Cardiac fibroblast (primary cell): Measurements from ENCODE around the gene CELSR1.

Experiments used
- DNase-seq, 2 donors: peaks; one replicate each; pipeline versions ENCODE4 v3.0.0 to v3.0.0-alpha.2; 2010; ENCODE audit warnings: low read depth in 2 of 2
- H3K4me3 ChIP-seq, 2 donors: replicated peaks in 1 of 2; 1 replicate in 1 of 2; 2 replicates in 1 of 2; pipeline ENCODE4 v1.5.1; 2011; ENCODE audit warnings: low read depth in 2 of 2, low read length in 2 of 2, mild to moderate bottlenecking in 2 of 2, moderate library complexity in 1 of 2
- TF ChIP-seq, protein P1 (sequence below): IDR thresholded peaks from one replicate; pipeline ENCODE4 v1.5.1; 2011; ENCODE audit warnings: low read depth, mild to moderate bottlenecking, low read length, inconsistent platforms

Gene CELSR1

DNA sequence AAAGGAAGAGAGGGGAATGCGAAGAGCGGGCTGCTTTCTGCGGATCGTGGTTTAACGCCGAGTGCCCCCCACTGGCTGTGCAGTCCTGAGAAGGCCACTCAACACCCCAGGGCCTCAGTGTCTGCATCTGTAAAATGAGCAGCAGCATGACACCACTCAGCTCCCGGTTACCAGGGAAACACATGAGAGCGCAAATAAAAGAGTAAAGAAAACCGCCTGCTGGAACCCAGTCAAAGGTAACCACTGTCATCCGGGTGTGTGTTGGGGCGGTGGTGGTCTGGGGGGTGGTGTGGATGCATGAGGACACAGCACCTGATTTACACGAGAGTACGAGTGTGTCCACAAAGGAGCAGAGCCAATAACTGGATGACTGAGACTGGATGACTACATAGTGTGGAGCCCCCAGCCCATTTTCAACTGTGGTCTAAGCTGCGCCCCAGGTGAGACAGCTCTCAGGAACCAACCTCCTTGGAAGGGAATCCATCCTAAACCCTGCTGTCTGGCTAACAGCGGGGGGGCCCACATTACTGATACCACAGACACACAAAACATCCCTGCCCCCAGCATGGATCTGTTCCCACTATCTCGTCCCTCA is 5.7 kb downstream of the CELSR1 start:
- TF ChIP-seq, protein P1, sequence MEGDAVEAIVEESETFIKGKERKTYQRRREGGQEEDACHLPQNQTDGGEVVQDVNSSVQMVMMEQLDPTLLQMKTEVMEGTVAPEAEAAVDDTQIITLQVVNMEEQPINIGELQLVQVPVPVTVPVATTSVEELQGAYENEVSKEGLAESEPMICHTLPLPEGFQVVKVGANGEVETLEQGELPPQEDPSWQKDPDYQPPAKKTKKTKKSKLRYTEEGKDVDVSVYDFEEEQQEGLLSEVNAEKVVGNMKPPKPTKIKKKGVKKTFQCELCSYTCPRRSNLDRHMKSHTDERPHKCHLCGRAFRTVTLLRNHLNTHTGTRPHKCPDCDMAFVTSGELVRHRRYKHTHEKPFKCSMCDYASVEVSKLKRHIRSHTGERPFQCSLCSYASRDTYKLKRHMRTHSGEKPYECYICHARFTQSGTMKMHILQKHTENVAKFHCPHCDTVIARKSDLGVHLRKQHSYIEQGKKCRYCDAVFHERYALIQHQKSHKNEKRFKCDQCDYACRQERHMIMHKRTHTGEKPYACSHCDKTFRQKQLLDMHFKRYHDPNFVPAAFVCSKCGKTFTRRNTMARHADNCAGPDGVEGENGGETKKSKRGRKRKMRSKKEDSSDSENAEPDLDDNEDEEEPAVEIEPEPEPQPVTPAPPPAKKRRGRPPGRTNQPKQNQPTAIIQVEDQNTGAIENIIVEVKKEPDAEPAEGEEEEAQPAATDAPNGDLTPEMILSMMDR = no peak
- H3K4me3 ChIP-seq = no peak overlapping the region
- DNase-seq = no peak

DNA sequence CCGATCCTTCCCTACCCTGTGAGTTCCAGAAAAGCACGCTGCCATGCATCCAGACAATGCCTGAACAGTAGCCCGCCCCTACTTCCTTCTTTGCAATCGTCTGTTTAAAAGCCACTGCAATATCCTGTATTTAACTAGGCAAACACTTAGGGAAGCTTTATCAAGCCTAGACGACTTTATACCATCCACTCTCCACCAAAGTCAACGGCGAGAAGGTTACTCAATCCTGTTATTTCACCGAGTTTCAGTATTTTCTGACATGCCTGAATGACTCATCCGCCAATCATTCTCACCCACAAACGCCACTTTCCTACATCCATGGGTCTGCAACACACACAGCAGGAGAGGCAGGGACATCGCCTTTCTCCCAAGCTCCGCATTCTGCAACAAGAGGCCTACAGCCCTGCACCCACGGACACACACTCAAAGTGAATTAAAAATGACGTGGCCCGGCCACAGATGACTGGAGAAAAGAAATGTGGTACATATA is 9.3 kb downstream of the CELSR1 start:
- TF ChIP-seq, protein P1 = no peak
- DNase-seq = peak; percentile 59 to 72
- H3K4me3 ChIP-seq = no peak overlapping the region

DNA sequence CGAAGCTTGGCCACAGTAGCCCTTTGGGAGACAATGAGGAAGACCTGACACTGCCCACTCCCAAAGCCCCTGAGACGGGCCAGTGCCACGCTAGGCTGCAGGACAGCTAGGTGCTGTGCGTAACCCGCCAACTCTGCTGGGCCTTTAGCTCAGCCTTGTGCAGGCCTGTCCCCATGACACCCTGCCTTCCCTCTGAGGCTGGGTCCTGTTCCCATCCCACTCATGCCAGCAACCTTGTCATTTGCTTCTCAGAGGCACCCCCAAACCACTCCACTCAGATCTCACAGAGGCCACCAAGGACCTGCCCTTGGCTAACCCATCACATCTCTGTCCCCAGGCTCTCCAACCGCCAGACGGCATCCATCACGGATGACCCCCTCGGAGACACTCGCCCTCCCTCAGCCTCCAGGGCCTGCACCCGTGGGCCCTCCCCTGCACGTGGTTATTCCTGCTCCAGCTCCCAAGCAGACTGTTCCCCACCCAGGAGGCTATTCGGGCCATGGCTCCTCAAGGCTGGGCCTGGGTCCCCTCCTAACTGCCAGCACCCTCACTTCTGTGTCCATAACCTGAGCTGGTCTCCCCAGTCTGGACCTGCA is 11.1 kb downstream of the CELSR1 start:
- TF ChIP-seq, protein P1 = no peak
- no peak overlapping the region for H3K4me3 ChIP-seq

DNA sequence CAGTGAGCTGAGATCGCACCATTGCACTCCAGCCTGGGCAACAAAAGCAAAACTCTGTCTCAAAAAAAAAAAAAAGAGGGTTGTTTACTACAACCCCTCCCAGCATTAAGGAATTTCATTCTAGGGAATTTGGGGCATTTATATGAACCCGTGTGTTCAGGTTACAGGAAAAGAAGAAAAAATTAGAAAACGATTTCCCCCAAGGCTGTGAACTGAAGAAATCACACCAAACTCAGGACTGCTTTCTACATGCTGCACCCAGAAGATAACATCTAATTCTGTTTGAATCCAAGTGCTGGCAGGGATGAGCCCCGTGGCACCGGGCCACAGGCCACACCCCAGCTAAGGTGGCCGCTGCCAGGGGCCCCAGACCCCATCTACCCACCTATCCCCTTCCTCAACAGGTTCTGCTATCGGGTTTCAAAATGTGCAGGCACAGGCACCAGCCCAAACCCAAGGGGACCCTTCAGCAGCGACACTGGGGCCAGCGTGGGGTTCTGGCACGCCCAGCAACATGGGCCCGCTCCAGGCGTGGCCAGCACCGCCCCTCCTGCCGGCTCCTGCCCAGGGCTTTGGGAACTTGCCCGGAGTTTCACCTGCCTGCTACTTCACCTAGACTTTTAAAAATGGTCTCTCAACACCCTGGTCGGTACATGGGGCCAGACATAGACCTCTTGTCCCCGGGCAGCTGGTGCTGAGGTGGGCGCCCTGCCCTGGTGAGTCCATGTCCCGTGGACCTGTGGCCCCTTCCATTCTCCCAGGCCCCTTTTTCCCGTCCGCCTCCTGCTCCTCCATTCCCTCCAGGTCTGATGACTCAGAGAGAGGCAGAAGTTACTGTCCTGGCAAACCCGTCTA is 11.8 kb downstream of the CELSR1 start:
- DNase-seq = no peak
- TF ChIP-seq, protein P1 = no peak
- no peak overlapping the region for H3K4me3 ChIP-seq

More for the DNA sequence above, 11.1 kb downstream of the CELSR1 start:
- no peak for DNase-seq

DNA sequence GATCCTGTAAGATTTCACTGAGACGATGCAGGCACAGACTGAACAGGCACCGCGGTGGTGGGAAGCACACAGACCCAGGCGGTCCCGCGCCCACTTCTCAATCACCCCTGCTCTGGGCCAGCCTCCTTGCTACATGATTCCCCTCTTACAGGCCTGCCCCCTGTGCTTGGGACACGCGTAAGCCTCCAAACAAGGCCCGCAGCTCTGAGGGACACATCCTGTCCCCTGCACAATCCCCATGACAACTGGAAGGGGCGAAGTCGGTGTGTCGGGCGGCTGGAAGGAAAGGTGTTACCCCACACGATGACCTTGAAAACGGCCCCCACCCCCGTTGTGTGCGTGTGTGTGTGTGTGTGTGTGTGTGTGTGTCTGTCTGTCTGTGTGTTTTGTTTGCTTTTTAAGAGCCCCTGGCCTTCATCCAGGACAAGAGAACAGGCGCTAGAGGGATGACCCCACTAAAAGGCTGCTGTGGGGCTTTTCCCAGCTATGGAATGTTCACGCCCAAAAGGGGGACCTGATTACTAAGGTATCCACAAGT is 13.1 kb downstream of the CELSR1 start:
- TF ChIP-seq, protein P1 = no peak
- no peak for DNase-seq
- no peak overlapping the region for H3K4me3 ChIP-seq

DNA sequence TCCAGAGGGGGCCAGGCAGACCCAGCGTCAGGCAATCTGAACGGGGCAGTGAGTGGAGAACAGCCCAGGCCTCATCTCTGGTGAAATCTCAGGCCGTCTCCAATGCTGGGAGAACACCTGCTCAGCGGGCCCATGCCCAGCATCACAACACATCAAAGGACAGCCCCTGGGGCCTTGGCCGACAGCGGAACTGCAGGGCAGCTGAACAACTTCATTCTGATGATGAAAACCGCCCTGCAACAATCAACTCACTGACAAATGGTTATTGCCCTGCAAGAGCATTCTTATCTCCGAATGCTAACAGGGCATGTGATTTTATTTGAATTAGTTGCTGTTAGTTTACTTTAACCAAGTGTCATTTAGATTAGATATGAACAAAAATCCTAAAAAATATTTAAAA is 14.6 kb downstream of the CELSR1 start:
- no peak for DNase-seq
- no peak overlapping the region for H3K4me3 ChIP-seq
- TF ChIP-seq, protein P1 = no peak
